Testis (tissue), 2 donors: ENCODE data around the gene CBLB.

Source experiments
- CTCF ChIP-seq, 3 experiments: fragments of 450-650 bp in 2 of 3; fragments of 200-600 bp in 1 of 3; sonication (generic) in 1 of 3; IDR thresholded peaks; one replicate each; pipeline ENCODE4 v1.5.1; 2016 to 2019; ENCODE audit warnings: antibody characterized with exemption in 3 of 3, mild to moderate bottlenecking in 2 of 3, moderate library complexity in 1 of 3
- POLR2A ChIP-seq: fragments of 450-650 bp; IDR thresholded peaks from one replicate; pipeline ENCODE4 v1.6.1; 2017; ENCODE audit warnings: antibody characterized with exemption, mild to moderate bottlenecking, moderate library complexity

GRCh38 chr3:105791919-105792786 is 76.7 kb downstream of the CBLB start:
- TF ChIP-seq CTCF (IDR thresholded peaks at IDR 0.05), result no peak
- no peak for TF ChIP-seq POLR2A
